ENCODE data around the gene PLXNA4.

The PLXNA4 gene

GRCh38 chr7:132562690-132563089 is 13.6 kb downstream of the PLXNA4 start:
- Histone ChIP-seq H3K9ac (ENCODE audit: low read depth, low read length) (no peak overlapping the region), H3K4me3 (ENCODE audit: low read length) (no peak overlapping the region), H3K36me3 (ENCODE audit: insufficient read depth, low read length) (no peaks in the 10 kb centered on the region), H3K27me3 (ENCODE audit: insufficient read depth, low read length) (peaks cover 89% of the 10 kb centered on the region), H3K9me3 (ENCODE audit: insufficient read depth, low read depth, low read length) (no peaks in the 10 kb centered on the region), H3K27ac (ENCODE audit: low read depth, low read length) (no peak overlapping the region), H3K4me1 (ENCODE audit: insufficient read depth, low read length) (peaks cover 7% of the 10 kb centered on the region; the same call in 1 of the 2 replicates)
- WGBS = 62% methylated on average over 1 of the region's 1 CpG

GRCh38 chr7:132561763-132562162 is 14.5 kb downstream of the PLXNA4 start:
- no peak overlapping the region for H3K27ac ChIP-seq (ENCODE audit: low read depth, low read length)
- peaks cover 7% of the 10 kb centered on the region; the same call in 1 of the 2 replicates for H3K4me1 ChIP-seq (ENCODE audit: insufficient read depth, low read length)
- no peaks in the 10 kb centered on the region for H3K9me3 ChIP-seq (ENCODE audit: insufficient read depth, low read depth, low read length)
- H3K9ac ChIP-seq (ENCODE audit: low read depth, low read length) = no peak overlapping the region
- H3K36me3 ChIP-seq (ENCODE audit: insufficient read depth, low read length) = no peaks in the 10 kb centered on the region
- WGBS = 64% methylated on average over 2 of the region's 2 CpGs
- H3K27me3 ChIP-seq (ENCODE audit: insufficient read depth, low read length) = peaks cover 80% of the 10 kb centered on the region
- H3K4me3 ChIP-seq (ENCODE audit: low read length) = no peak overlapping the region

- Histone ChIP-seq H3K9me3 (ENCODE audit: insufficient read depth, low read depth, low read length) (no peaks in the 10 kb centered on the region), H3K36me3 (ENCODE audit: insufficient read depth, low read length) (no peaks in the 10 kb centered on the region), H3K4me1 (ENCODE audit: insufficient read depth, low read length) (peaks cover 7% of the 10 kb centered on the region; the same call in 1 of the 2 replicates), H3K27me3 (ENCODE audit: insufficient read depth, low read length) (peaks cover 72% of the 10 kb centered on the region), H3K9ac (ENCODE audit: low read depth, low read length) (no peak overlapping the region), H3K27ac (ENCODE audit: low read depth, low read length) (no peak overlapping the region), H3K4me3 (ENCODE audit: low read length) (no peak overlapping the region)
- WGBS = 83% methylated on average over 8 of the region's 8 CpGs
Observed at GRCh38 chr7:132560825-132561529, 15.3 kb downstream of the PLXNA4 start.

- H3K27me3 ChIP-seq (ENCODE audit: insufficient read depth, low read length) = peaks cover 63% of the 10 kb centered on the region
- no peak overlapping the region for H3K4me3 ChIP-seq (ENCODE audit: low read length)
- no peak overlapping the region for H3K27ac ChIP-seq (ENCODE audit: low read depth, low read length)
- peaks cover 3% of the 10 kb centered on the region; the same call in 1 of the 2 replicates for H3K4me1 ChIP-seq (ENCODE audit: insufficient read depth, low read length)
- H3K9me3 ChIP-seq (ENCODE audit: insufficient read depth, low read depth, low read length) = no peaks in the 10 kb centered on the region
- 94% methylated on average over 7 of the region's 7 CpGs for WGBS
- H3K9ac ChIP-seq (ENCODE audit: low read depth, low read length) = no peak overlapping the region
- H3K36me3 ChIP-seq (ENCODE audit: insufficient read depth, low read length) = no peaks in the 10 kb centered on the region
Observed at GRCh38 chr7:132560105-132560504, 16.2 kb downstream of the PLXNA4 start.

- peaks cover 50% of the 10 kb centered on the region for H3K27me3 ChIP-seq (ENCODE audit: insufficient read depth, low read length)
- 79% methylated on average over 5 of the region's 5 CpGs for WGBS
- no peaks in the 10 kb centered on the region for H3K4me1 ChIP-seq (ENCODE audit: insufficient read depth, low read length)
Observed at GRCh38 chr7:132558815-132559214, 17.5 kb downstream of the PLXNA4 start.

GRCh38 chr7:132557489-132558044 is 18.7 kb downstream of the PLXNA4 start:
- Histone ChIP-seq H3K27ac (ENCODE audit: low read depth, low read length) (no peak overlapping the region), H3K4me1 (ENCODE audit: insufficient read depth, low read length) (no peaks in the 10 kb centered on the region), H3K36me3 (ENCODE audit: insufficient read depth, low read length) (no peaks in the 10 kb centered on the region), H3K9me3 (ENCODE audit: insufficient read depth, low read depth, low read length) (no peaks in the 10 kb centered on the region), H3K27me3 (ENCODE audit: insufficient read depth, low read length) (peaks cover 39% of the 10 kb centered on the region), H3K9ac (ENCODE audit: low read depth, low read length) (no peak overlapping the region), H3K4me3 (ENCODE audit: low read length) (no peak overlapping the region)
- WGBS = 83% methylated on average over 3 of the region's 3 CpGs

More at GRCh38 chr7:132558815-132559214, 17.5 kb downstream of the PLXNA4 start:
- no peaks in the 10 kb centered on the region for H3K9me3 ChIP-seq (ENCODE audit: insufficient read depth, low read depth, low read length)
- no peak overlapping the region for H3K4me3 ChIP-seq (ENCODE audit: low read length)
- no peak overlapping the region for H3K9ac ChIP-seq (ENCODE audit: low read depth, low read length)
- H3K36me3 ChIP-seq (ENCODE audit: insufficient read depth, low read length) = no peaks in the 10 kb centered on the region
- no peak overlapping the region for H3K27ac ChIP-seq (ENCODE audit: low read depth, low read length)

- H3K9me3 ChIP-seq (ENCODE audit: insufficient read depth, low read depth, low read length) = peaks cover 5% of the 10 kb centered on the region
- H3K36me3 ChIP-seq (ENCODE audit: insufficient read depth, low read length) = no peaks in the 10 kb centered on the region
- H3K9ac ChIP-seq (ENCODE audit: low read depth, low read length) = no peak overlapping the region
- no peak overlapping the region for H3K27ac ChIP-seq (ENCODE audit: low read depth, low read length)
- WGBS = 87% methylated on average over 4 of the region's 4 CpGs
- H3K4me1 ChIP-seq (ENCODE audit: insufficient read depth, low read length) = no peaks in the 10 kb centered on the region
- no peak overlapping the region for H3K4me3 ChIP-seq (ENCODE audit: low read length)
- H3K27me3 ChIP-seq (ENCODE audit: insufficient read depth, low read length) = peaks cover 8% of the 10 kb centered on the region; the same call in 1 of the 2 replicates
Observed at GRCh38 chr7:132554446-132554845, 21.8 kb downstream of the PLXNA4 start.

GRCh38 chr7:132553031-132553430 is 23.2 kb downstream of the PLXNA4 start:
- Histone ChIP-seq H3K27me3 (ENCODE audit: insufficient read depth, low read length) (no peaks in the 10 kb centered on the region; the same call in 1 of the 2 replicates), H3K9me3 (ENCODE audit: insufficient read depth, low read depth, low read length) (peaks cover 5% of the 10 kb centered on the region), H3K4me1 (ENCODE audit: insufficient read depth, low read length) (no peaks in the 10 kb centered on the region), H3K9ac (ENCODE audit: low read depth, low read length) (no peak overlapping the region), H3K27ac (ENCODE audit: low read depth, low read length) (no peak overlapping the region), H3K4me3 (ENCODE audit: low read length) (no peak overlapping the region), H3K36me3 (ENCODE audit: insufficient read depth, low read length) (no peaks in the 10 kb centered on the region)
- 95% methylated on average over 3 of the region's 3 CpGs for WGBS

- 50% methylated on average over 3 of the region's 3 CpGs for WGBS
- H3K36me3 ChIP-seq (ENCODE audit: insufficient read depth, low read length) = no peaks in the 10 kb centered on the region
- H3K9ac ChIP-seq (ENCODE audit: low read depth, low read length) = no peak overlapping the region
- H3K27ac ChIP-seq (ENCODE audit: low read depth, low read length) = no peak overlapping the region
- H3K27me3 ChIP-seq (ENCODE audit: insufficient read depth, low read length) = peaks cover 6% of the 10 kb centered on the region; the same call in 1 of the 2 replicates
- no peak overlapping the region for H3K4me3 ChIP-seq (ENCODE audit: low read length)
- peaks cover 5% of the 10 kb centered on the region for H3K9me3 ChIP-seq (ENCODE audit: insufficient read depth, low read depth, low read length)
- no peaks in the 10 kb centered on the region for H3K4me1 ChIP-seq (ENCODE audit: insufficient read depth, low read length)
Observed at GRCh38 chr7:132551886-132552285, 24.4 kb downstream of the PLXNA4 start.

- H3K9ac ChIP-seq (ENCODE audit: low read depth, low read length) = no peak overlapping the region
- peaks cover 5% of the 10 kb centered on the region for H3K9me3 ChIP-seq (ENCODE audit: insufficient read depth, low read depth, low read length)
- H3K4me1 ChIP-seq (ENCODE audit: insufficient read depth, low read length) = no peaks in the 10 kb centered on the region
- H3K27me3 ChIP-seq (ENCODE audit: insufficient read depth, low read length) = peaks cover 10% of the 10 kb centered on the region; the same call in 1 of the 2 replicates
- no peak overlapping the region for H3K4me3 ChIP-seq (ENCODE audit: low read length)
- 95% methylated on average over 6 of the region's 6 CpGs for WGBS
- no peak overlapping the region for H3K27ac ChIP-seq (ENCODE audit: low read depth, low read length)
- no peaks in the 10 kb centered on the region for H3K36me3 ChIP-seq (ENCODE audit: insufficient read depth, low read length)
Observed at GRCh38 chr7:132551439-132551838, 24.8 kb downstream of the PLXNA4 start.

- Histone ChIP-seq H3K27ac (ENCODE audit: low read depth, low read length) (no peak overlapping the region), H3K9ac (ENCODE audit: low read depth, low read length) (no peak overlapping the region), H3K4me3 (ENCODE audit: low read length) (no peak overlapping the region), H3K9me3 (ENCODE audit: insufficient read depth, low read depth, low read length) (peaks cover 5% of the 10 kb centered on the region), H3K36me3 (ENCODE audit: insufficient read depth, low read length) (no peaks in the 10 kb centered on the region), H3K4me1 (ENCODE audit: insufficient read depth, low read length) (peaks cover 18% of the 10 kb centered on the region), H3K27me3 (ENCODE audit: insufficient read depth, low read length) (peaks cover 17% of the 10 kb centered on the region; the same call in 1 of the 2 replicates)
- 100% methylated on average over 3 of the region's 4 CpGs for WGBS
Observed at GRCh38 chr7:132548489-132549078, 27.7 kb downstream of the PLXNA4 start.

Measured in HUES64 (cell line).